ENCODE measurements around the gene LRP4. TPM values are rescaled to one million over a fixed set of nuclear protein-coding genes. Genes with fewer than 3 reads are reported as not detected.

Gene LRP4
- total RNA-seq, 1 donor from 2014 or later, result 9.9 TPM

- no peaks in the 10 kb centered on the region for H3K27me3 ChIP-seq (ENCODE audit: control insufficient read depth, insufficient read depth, low read length)
- no peak for TF ChIP-seq CTCF (IDR thresholded peaks at IDR 0.05; ENCODE audit: insufficient read depth, low read length, poor library complexity, severe bottlenecking)
- no peak for DNase-seq (ENCODE audit: low read depth)
- no peaks in the 10 kb centered on the region for H3K36me3 ChIP-seq (ENCODE audit: control insufficient read depth, insufficient read depth, low read length)
- H3K4me3 ChIP-seq (ENCODE audit: low read depth, low read length), result no peak overlapping the region
Measured at GRCh38 chr11:46836431-46836830, 81.9 kb downstream of the LRP4 start.

- Histone ChIP-seq H3K27me3 (ENCODE audit: control insufficient read depth, insufficient read depth, low read length) (no peaks in the 10 kb centered on the region), H3K4me3 (ENCODE audit: low read depth, low read length) (no peak overlapping the region)
- TF ChIP-seq CTCF (IDR thresholded peaks at IDR 0.05; ENCODE audit: insufficient read depth, low read length, poor library complexity, severe bottlenecking), result no peak
Measured at GRCh38 chr11:46835897-46836296, 82.5 kb downstream of the LRP4 start.

DNA sequence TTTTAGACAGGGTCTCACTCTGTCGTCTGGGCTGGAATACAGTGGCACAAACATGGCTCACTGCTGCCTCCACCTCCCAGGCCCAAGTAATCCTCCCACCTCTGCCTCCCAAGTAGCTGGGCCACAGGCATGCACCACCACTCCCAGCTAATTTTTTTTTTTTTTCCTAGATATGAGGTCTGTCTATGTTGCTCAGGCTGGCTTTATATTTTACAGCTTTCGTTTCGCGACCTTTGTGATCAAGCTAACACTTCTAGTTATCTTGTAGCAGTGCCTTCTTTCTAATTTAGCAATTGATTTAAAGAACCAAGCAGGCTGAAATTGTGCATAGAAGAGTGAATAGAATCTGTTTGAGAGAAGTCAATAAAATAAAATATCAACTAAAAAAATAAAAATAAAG is 83.5 kb downstream of the LRP4 start:
- TF ChIP-seq CTCF (IDR thresholded peaks at IDR 0.05; ENCODE audit: insufficient read depth, low read length, poor library complexity, severe bottlenecking), result no peak
- DNase-seq (ENCODE audit: low read depth), result no peak
- no peak overlapping the region for H3K4me3 ChIP-seq (ENCODE audit: low read depth, low read length)
- no peaks in the 10 kb centered on the region for H3K27me3 ChIP-seq (ENCODE audit: control insufficient read depth, insufficient read depth, low read length)
- no peaks in the 10 kb centered on the region for H3K36me3 ChIP-seq (ENCODE audit: control insufficient read depth, insufficient read depth, low read length)

More at GRCh38 chr11:46835897-46836296, 82.5 kb downstream of the LRP4 start:
- no peak for DNase-seq (ENCODE audit: low read depth)
- no peaks in the 10 kb centered on the region for H3K36me3 ChIP-seq (ENCODE audit: control insufficient read depth, insufficient read depth, low read length)

GRCh38 chr11:46832511-46833214 is 85.7 kb downstream of the LRP4 start:
- Histone ChIP-seq H3K4me3 (ENCODE audit: low read depth, low read length) (no peak overlapping the region), H3K36me3 (ENCODE audit: control insufficient read depth, insufficient read depth, low read length) (no peaks in the 10 kb centered on the region), H3K27me3 (ENCODE audit: control insufficient read depth, insufficient read depth, low read length) (no peaks in the 10 kb centered on the region)
- no peak for DNase-seq (ENCODE audit: low read depth)
- TF ChIP-seq CTCF (IDR thresholded peaks at IDR 0.05; ENCODE audit: insufficient read depth, low read length, poor library complexity, severe bottlenecking), result no peak

- H3K36me3 ChIP-seq (ENCODE audit: control insufficient read depth, insufficient read depth, low read length), result no peaks in the 10 kb centered on the region
Measured at GRCh38 chr11:46827995-46828394, 90.4 kb downstream of the LRP4 start.

More at GRCh38 chr11:46827995-46828394, 90.4 kb downstream of the LRP4 start:
- no peak for TF ChIP-seq CTCF (IDR thresholded peaks at IDR 0.05; ENCODE audit: insufficient read depth, low read length, poor library complexity, severe bottlenecking)
- Histone ChIP-seq H3K4me3 (ENCODE audit: low read depth, low read length) (no peak overlapping the region), H3K27me3 (ENCODE audit: control insufficient read depth, insufficient read depth, low read length) (no peaks in the 10 kb centered on the region)
- DNase-seq (ENCODE audit: low read depth), result no peak

Measured in kidney epithelial cell (primary cell).